Hepatic stellate cell (primary cell): ENCODE data around the gene ATP13A1.

Experiments used
- DNase-seq: peaks from one replicate; pipeline ENCODE4 v3.0.0; 2011; ENCODE audit warnings: low spot score

Gene ATP13A1

GRCh38 chr19:19662871-19663255, 613 bp downstream of the ATP13A1 start:
- DNase-seq = peak; percentile 29

- DNase-seq = no peak
Observed at GRCh38 chr19:19662344-19662743, 1.1 kb downstream of the ATP13A1 start.

GRCh38 chr19:19661675-19662251, 1.7 kb downstream of the ATP13A1 start:
- DNase-seq = peak; percentile 14

GRCh38 chr19:19661141-19661674, 2.3 kb downstream of the ATP13A1 start:
- DNase-seq = no peak

- DNase-seq = no peak
Observed at GRCh38 chr19:19659646-19660245, 3.7 kb downstream of the ATP13A1 start.

GRCh38 chr19:19657397-19657783, 6.1 kb downstream of the ATP13A1 start:
- DNase-seq = peak; percentile 2

- peak; percentile 3 for DNase-seq
Observed at GRCh38 chr19:19656451-19657396, 6.8 kb downstream of the ATP13A1 start.

- DNase-seq = peak; percentile 2
Observed at GRCh38 chr19:19655641-19656343, 7.7 kb downstream of the ATP13A1 start.

GRCh38 chr19:19655051-19655594, 8.4 kb downstream of the ATP13A1 start:
- peak; percentile 3 for DNase-seq

- DNase-seq = no peak
Observed at GRCh38 chr19:19654441-19654840, 9.0 kb downstream of the ATP13A1 start.

- DNase-seq = no peak
Observed at GRCh38 chr19:19653597-19654147, 9.8 kb downstream of the ATP13A1 start.

- no peak for DNase-seq
Observed at GRCh38 chr19:19652482-19653295, 10.8 kb downstream of the ATP13A1 start.

GRCh38 chr19:19651076-19651475, 12.4 kb downstream of the ATP13A1 start:
- no peak for DNase-seq

GRCh38 chr19:19650331-19650730, 13.1 kb downstream of the ATP13A1 start:
- DNase-seq = no peak

- no peak for DNase-seq
Observed at GRCh38 chr19:19649580-19649995, 13.9 kb downstream of the ATP13A1 start.

- DNase-seq = no peak
Observed at GRCh38 chr19:19649155-19649554, 14.3 kb downstream of the ATP13A1 start.

- no peak for DNase-seq
Observed at GRCh38 chr19:19647037-19647835, 16.2 kb downstream of the ATP13A1 start.

- no peak for DNase-seq
Observed at GRCh38 chr19:19645233-19645870, 18.1 kb downstream of the ATP13A1 start.

- no peak for DNase-seq
Observed at GRCh38 chr19:19644054-19644388, 19.5 kb downstream of the ATP13A1 start.
